HepG2 (cell line): Measurements from ENCODE around the gene ANTXR1. TPM values are rescaled to one million over a fixed set of nuclear protein-coding genes. Genes with fewer than 3 reads are reported as not detected.

Experiments
- ATAC-seq: fragments of 200-7000 bp; cut with Tn5 transposase; 3 replicates; pipeline ENCODE4 v1.9.1; 2020; ENCODE audit warnings: mild to moderate bottlenecking, moderate library complexity
- BruUV-seq: library from RNA; stranded (reverse); fragments of 400-500 nt; replicated peaks from 2 replicates; lab custom pipeline; 2021; lab: Mats Ljungman, UMichigan
- CTCF ChIA-PET: fragments of 300-600 bp; formaldehyde crosslinking; extraction: SDS; loops from one replicate; lab custom pipeline; 2021; ENCODE audit warnings: low total read pairs, inconsistent platforms, low intra/inter-chr PET ratio; lab: Yijun Ruan, JAX
- POLR2A ChIA-PET: fragments of 350-600 bp; sonication (Branson Sonifier 250); formaldehyde crosslinking; loops from one replicate; lab custom pipeline; 2020; ENCODE audit warnings: antibody characterized with exemption, inconsistent platforms; lab: Yijun Ruan, JAX
- DNase-seq: peaks from one replicate; pipeline ENCODE4 v3.0.0-alpha.2; 2015; ENCODE audit warnings: low spot score
- FAIRE-seq: peaks from 3 replicates; lab custom pipeline; 2011; peaks lifted over from hg19 to GRCh38; lab: Jason Lieb, UNC
- H2AFZ ChIP-seq: one replicate; pipeline ENCODE4 v1.6.1; 2011; ENCODE audit warnings: low read length, inconsistent platforms
- H3K27ac ChIP-seq: fragments of 300-600 bp; 3 replicates; pipeline ENCODE4 v1.8.0; 2011; ENCODE audit warnings: mixed run types, mild to moderate bottlenecking, mixed read lengths, low read length, inconsistent platforms; ENCODE audit not compliant: insufficient read depth; ENCODE audit errors: extremely low read length
- H3K27me3 ChIP-seq, 2 experiments: fragments of 200-600 bp in 1 of 2; 2 replicates in 1 of 2; 3 replicates in 1 of 2; pipeline versions ENCODE4 v1.6.0 to v1.8.0; 2011; ENCODE audit warnings: low read length in 2 of 2, mild to moderate bottlenecking in 2 of 2, moderate library complexity in 2 of 2, inconsistent platforms in 1 of 2; ENCODE audit not compliant: insufficient read depth in 2 of 2, control insufficient read depth in 1 of 2
- H3K36me3 ChIP-seq, 2 experiments: fragments of 200-600 bp in 1 of 2; replicated peaks in 1 of 2; 2 replicates in 1 of 2; 3 replicates in 1 of 2; pipeline versions ENCODE4 v1.5.1 to v1.8.0; 2011; ENCODE audit warnings: low read length in 2 of 2, inconsistent platforms in 1 of 2; ENCODE audit not compliant: insufficient read depth in 2 of 2, control insufficient read depth in 1 of 2
- H3K4me1 ChIP-seq: 2 replicates; pipeline ENCODE4 v1.5.1; 2012; ENCODE audit warnings: low read length, inconsistent platforms; ENCODE audit not compliant: insufficient read depth
- H3K4me2 ChIP-seq: 2 replicates; pipeline ENCODE4 v1.6.0; 2011; ENCODE audit warnings: low read depth, low read length, inconsistent platforms
- H3K4me3 ChIP-seq, 3 experiments: fragments of 200-600 bp in 1 of 3; sonication (generic), shearing (Covaris generic) in 1 of 3; replicated peaks in 1 of 3; 2 replicates each; pipeline ENCODE4 v1.5.1; 2011 to 2016; ENCODE audit warnings: low read length in 3 of 3, inconsistent platforms in 2 of 3, low read depth in 2 of 3, mild to moderate bottlenecking in 2 of 3, control low read depth in 1 of 3, mixed read lengths in 1 of 3; ENCODE audit not compliant: insufficient read depth in 1 of 3
- H3K79me2 ChIP-seq: one replicate; pipeline ENCODE4 v1.6.1; 2011; ENCODE audit warnings: low read length, inconsistent platforms; ENCODE audit not compliant: insufficient read depth
- H3K9ac ChIP-seq: 2 replicates; pipeline ENCODE4 v1.6.0; 2011; ENCODE audit warnings: mild to moderate bottlenecking, low read depth, low read length, inconsistent platforms; ENCODE audit not compliant: insufficient read depth
- H3K9me3 ChIP-seq: 2 replicates; pipeline ENCODE4 v1.5.1; 2012; ENCODE audit warnings: mild to moderate bottlenecking, low read length
- H4K20me1 ChIP-seq: 2 replicates; pipeline ENCODE4 v1.6.0; 2011; ENCODE audit warnings: inconsistent platforms, mild to moderate bottlenecking, low read length, moderate library complexity; ENCODE audit not compliant: insufficient read depth
- PCBP1 ChIP-seq: fragments of 200-400 bp; formaldehyde crosslinking; IDR thresholded peaks from 2 replicates; pipeline ENCODE4 v1.6.1; 2017; ENCODE audit warnings: mild to moderate bottlenecking, low read depth, low read length, borderline replicate concordance
- SAFB2 ChIP-seq: sonication (generic); formaldehyde crosslinking; IDR thresholded peaks from 2 replicates; pipeline ENCODE4 v1.5.1; 2020; ENCODE audit warnings: missing genetic modification reagents, low read depth, mild to moderate bottlenecking, borderline replicate concordance
- SMAD3 ChIP-seq: sonication (generic); formaldehyde crosslinking; IDR thresholded peaks from 2 replicates; pipeline ENCODE4 v1.4.0; 2020; ENCODE audit warnings: missing genetic modification reagents
- SRF ChIP-seq: IDR thresholded peaks from 2 replicates; pipeline ENCODE4 v1.6.1; 2011; ENCODE audit warnings: mild to moderate bottlenecking, low read depth, low read length, moderate library complexity
- ZBTB38 ChIP-seq: sonication (generic); formaldehyde crosslinking; IDR thresholded peaks from 2 replicates; pipeline ENCODE4 v1.5.1; 2020; ENCODE audit warnings: mild to moderate bottlenecking, missing genetic modification reagents
- ZNF839 ChIP-seq: sonication (generic); formaldehyde crosslinking; IDR thresholded peaks from 2 replicates; pipeline ENCODE4 v1.4.0; 2020; ENCODE audit warnings: missing genetic modification reagents, mild to moderate bottlenecking, borderline replicate concordance
- WGBS: methylation state at CpG from one replicate; pipeline ENCODE4 v1.1.6; 2017; ENCODE audit warnings: low lambda C conversion rate; 5-methylcytosine and 5-hydroxymethylcytosine counted together
- in situ Hi-C: cut with HindIII; loops from 2 replicates; pipeline ENCODE4 v1.10.0; 2017; ENCODE audit warnings: low pct_unique_long_range_greater_than_20kb; ENCODE audit not compliant: extremely low pct_ligation_motif_present
- intact Hi-C: fragments of 100-400 bp; cut with micrococcal nuclease; formaldehyde crosslinking; loops from one replicate; pipeline ENCODE4 v1.10.0; 2022; ENCODE audit not compliant: unreplicated experiment
- polyA plus RNA-seq, 8 experiments: library from polyadenylated mRNA; depleted of rRNA in 3 of 8; stranded (reverse) in 7 of 8; unstranded in 1 of 8; fragments of >200 nt; fragmentation: Illumina TruSeq in 4 of 8; extraction: Trizol in 4 of 8; gene quantifications; 2 replicates each; pipeline versions ENCODE4 v1.2.1 to v1.2.3, GENCODE V29; 2011 to 2016; ENCODE audit warnings: low read depth in 4 of 8, missing spikeins in 1 of 8, mixed read lengths in 1 of 8; ENCODE audit not compliant: insufficient read depth in 1 of 8
- total RNA-seq, 5 experiments: library from RNA; depleted of rRNA; stranded (reverse); fragments of >200 nt; fragmentation: Illumina TruSeq; extraction: Trizol; gene quantifications; 2 replicates each; pipeline ENCODE4 v1.2.3, GENCODE V29; 2016; ENCODE audit warnings: low read depth in 1 of 5
- TF ChIP-seq, protein P1 (sequence below): IDR thresholded peaks from 2 replicates; pipeline ENCODE4 v1.6.1; 2016; ENCODE audit warnings: low read depth

ANTXR1 gene
- total and polyA plus RNA-seq, 2 of the 13 experiments (the other 11 are each of a cell fraction or from before 2014, with no cell fraction given), result 4.5 to 12.7 TPM

- no peak for DNase-seq
- Histone ChIP-seq H3K36me3 (peaks cover 1 to 4% of the 10 kb centered on the region in 2 experiments; a peak in 2 of 5 replicates), H3K4me3 (no peak overlapping the region), H3K79me2 (no peaks in the 10 kb centered on the region), H3K4me2 (no peak overlapping the region), H2AFZ (no peak overlapping the region), H3K9me3 (no peaks in the 10 kb centered on the region)
- CTCF ChIA-PET, result no interaction called here
- BruUV-seq, result no TSS peak
- intact Hi-C loops, result no loop called here
- TF ChIP-seq SRF, result no peak
- TF ChIP-seq PCBP1, result 0 out of 2 replicates have a peak, but pooled peaks have one; percentile 50
- TF ChIP-seq, all 625 proteins: peak for 1
- no peak for ATAC-seq
- FAIRE-seq, result no peak
- Histone ChIP-seq H3K27ac (no peak overlapping the region), H3K4me1 (peaks cover 13% of the 10 kb centered on the region), H4K20me1 (no peaks in the 10 kb centered on the region), H3K27me3 (no peaks in the 10 kb centered on the region), H3K9ac (no peak overlapping the region)
- 94% methylated on average over 6 of the region's 6 CpGs for WGBS
- POLR2A ChIA-PET, result no interaction called here
- in situ Hi-C loops, result no loop called here
Observed at GRCh38 chr2:69244882-69245281, 231.9 kb downstream of the ANTXR1 start.

- Histone ChIP-seq H3K4me1 (peaks cover 13% of the 10 kb centered on the region), H3K4me3 (no peak overlapping the region), H3K4me2 (no peak overlapping the region), H3K36me3 (peaks cover 1 to 4% of the 10 kb centered on the region in 2 experiments; a peak in 2 of 5 replicates), H3K9ac (no peak overlapping the region), H3K9me3 (no peaks in the 10 kb centered on the region), H3K27ac (no peak overlapping the region), H3K79me2 (no peaks in the 10 kb centered on the region), H4K20me1 (no peaks in the 10 kb centered on the region), H2AFZ (no peak overlapping the region), H3K27me3 (no peaks in the 10 kb centered on the region)
- BruUV-seq, result no TSS peak
- TF ChIP-seq ZBTB38, result no peak
- TF ChIP-seq, protein P1, sequence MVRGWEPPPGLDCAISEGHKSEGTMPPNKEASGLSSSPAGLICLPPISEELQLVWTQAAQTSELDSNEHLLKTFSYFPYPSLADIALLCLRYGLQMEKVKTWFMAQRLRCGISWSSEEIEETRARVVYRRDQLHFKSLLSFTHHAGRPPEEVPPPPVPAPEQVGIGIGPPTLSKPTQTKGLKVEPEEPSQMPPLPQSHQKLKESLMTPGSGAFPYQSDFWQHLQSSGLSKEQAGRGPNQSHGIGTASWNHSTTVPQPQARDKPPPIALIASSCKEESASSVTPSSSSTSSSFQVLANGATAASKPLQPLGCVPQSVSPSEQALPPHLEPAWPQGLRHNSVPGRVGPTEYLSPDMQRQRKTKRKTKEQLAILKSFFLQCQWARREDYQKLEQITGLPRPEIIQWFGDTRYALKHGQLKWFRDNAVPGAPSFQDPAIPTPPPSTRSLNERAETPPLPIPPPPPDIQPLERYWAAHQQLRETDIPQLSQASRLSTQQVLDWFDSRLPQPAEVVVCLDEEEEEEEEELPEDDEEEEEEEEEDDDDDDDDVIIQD (CRISPR knock-in tag), result no peak
- TF ChIP-seq SAFB2, result no peak
- TF ChIP-seq SMAD3 (CRISPR knock-in tag), result no peak
- no peak for TF ChIP-seq ZNF839
- DNase-seq, result no peak
- in situ Hi-C loops (no loop called here), intact Hi-C loops (no loop called here)
- ChIA-PET POLR2A (no interaction called here), CTCF (no interaction called here)
- WGBS, result 99% methylated on average over 9 of the region's 9 CpGs
- no peak for FAIRE-seq
- ATAC-seq, result no peak
Observed at GRCh38 chr2:69247583-69247982, 234.6 kb downstream of the ANTXR1 start.
